NCI-H2196 (cell line): ENCODE measurements around the gene P2RY4.
"Not testable (repeated sequence)": the region's sequence is repeated elsewhere in the genome, so short reads cannot be mapped to it uniquely, and the experiment has no call there.

ENCODE experiments used
- DNase-seq: peaks from one replicate; lab custom pipeline; 2025; ENCODE audit not compliant: unreplicated experiment; lab: John Stamatoyannopoulos, UW

The P2RY4 gene

GRCh38 chrX:70244881-70245280, 15.1 kb downstream of the P2RY4 start:
- DNase-seq = no peak

- DNase-seq = not testable (repeated sequence)
Measured at GRCh38 chrX:70243601-70244000, 16.4 kb downstream of the P2RY4 start.

- no peak for DNase-seq
Measured at GRCh38 chrX:70241501-70241900, 18.5 kb downstream of the P2RY4 start.

- DNase-seq = no peak
Measured at GRCh38 chrX:70240751-70241150, 19.3 kb downstream of the P2RY4 start.

- no peak for DNase-seq
Measured at GRCh38 chrX:70234355-70234754, 25.6 kb downstream of the P2RY4 start, which contains the start of gene AWAT1. Gene AWAT1, plus strand, starts transcription at chrX:70234655. Its CDS starts 41 bp downstream, at chrX:70234696.

GRCh38 chrX:70231666-70232065, 28.3 kb downstream of the P2RY4 start:
- DNase-seq = no peak

- no peak for DNase-seq
Measured at GRCh38 chrX:70226687-70227086, 33.3 kb downstream of the P2RY4 start.

- no peak for DNase-seq
Measured at GRCh38 chrX:70226048-70226447, 34.0 kb downstream of the P2RY4 start.

GRCh38 chrX:70219938-70220764, 39.9 kb downstream of the P2RY4 start:
- DNase-seq = no peak

- DNase-seq = not testable (repeated sequence)
Measured at GRCh38 chrX:70209570-70209969, 50.4 kb downstream of the P2RY4 start.

GRCh38 chrX:70208479-70208878, 51.5 kb downstream of the P2RY4 start:
- DNase-seq = no peak
